HG03045 (cell line): Measurements from ENCODE around the gene SERPINB3.
"Not testable (repeated sequence)": the region's sequence is repeated elsewhere in the genome, so short reads cannot be mapped to it uniquely, and the experiment has no call there.

Source experiments
- ATAC-seq: cut with Tn5 transposase; IDR thresholded peaks from one replicate; pipeline ENCODE4 v1.9.1; 2021; ENCODE audit warnings: mild to moderate bottlenecking, moderate library complexity; ENCODE audit not compliant: unreplicated experiment

The SERPINB3 gene

GRCh38 chr18:63648241-63648640, 13.5 kb downstream of the SERPINB3 start:
- no peak for ATAC-seq

DNA sequence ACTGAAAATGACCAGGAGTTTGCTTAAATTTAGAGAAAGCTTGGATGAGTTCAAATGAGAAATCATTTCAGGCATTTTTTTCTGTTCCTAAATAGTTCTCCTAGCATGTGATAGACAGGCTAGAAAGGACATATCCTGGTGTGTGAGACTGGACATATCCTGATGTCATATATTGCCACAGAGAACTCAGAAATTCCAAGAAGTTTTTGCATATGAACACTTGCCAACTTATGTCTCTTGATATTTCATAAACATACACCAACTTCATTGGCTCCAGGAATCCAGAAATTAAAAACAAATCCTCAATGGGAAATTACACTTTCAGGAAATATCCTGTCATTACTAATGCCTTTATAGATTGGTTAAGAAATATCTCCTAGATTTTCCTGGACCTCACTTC, 14.8 kb downstream of the SERPINB3 start:
- no peak for ATAC-seq

GRCh38 chr18:63644694-63645093, 17.0 kb downstream of the SERPINB3 start:
- not testable (repeated sequence) for ATAC-seq

- not testable (repeated sequence) for ATAC-seq
Measured at GRCh38 chr18:63644142-63644541, 17.6 kb downstream of the SERPINB3 start, which contains the start of gene SERPINB4. TSS of gene SERPINB4 (minus strand) at chr18:63644256. CDS start at chr18:63643577, 679 bp downstream.

DNA sequence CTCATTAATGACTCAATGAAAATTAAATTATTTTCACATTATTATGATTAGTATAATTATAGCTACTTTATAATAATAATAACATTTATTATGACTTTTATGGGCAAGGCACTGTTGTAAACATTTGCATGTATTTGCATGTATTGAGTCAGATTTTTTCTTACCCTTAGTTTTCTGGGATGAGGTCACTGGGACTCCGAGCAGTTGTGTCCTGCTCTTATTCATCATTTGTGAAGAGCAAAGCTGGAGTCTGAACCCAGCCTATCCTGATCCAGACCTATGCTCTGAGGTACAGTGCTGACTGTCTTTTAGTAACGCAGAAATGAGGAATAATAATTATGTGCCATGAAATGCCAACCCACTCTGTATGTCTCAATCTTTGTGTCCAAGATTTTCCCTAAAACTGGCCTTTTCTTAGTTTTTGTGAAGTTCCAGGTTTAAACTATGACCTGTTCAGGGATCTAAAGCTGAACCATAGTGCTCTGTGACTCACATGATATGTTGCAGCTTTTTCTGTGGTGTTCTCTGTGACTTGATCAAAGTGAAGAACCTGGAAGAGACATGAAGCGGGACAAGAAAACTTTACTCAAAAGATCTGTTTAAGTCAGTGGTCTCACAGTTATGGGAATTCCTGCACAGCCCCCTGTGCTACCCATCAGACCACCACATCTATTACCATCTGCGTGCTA, 18.9 kb downstream of the SERPINB3 start:
- ATAC-seq, result not testable (repeated sequence)

DNA sequence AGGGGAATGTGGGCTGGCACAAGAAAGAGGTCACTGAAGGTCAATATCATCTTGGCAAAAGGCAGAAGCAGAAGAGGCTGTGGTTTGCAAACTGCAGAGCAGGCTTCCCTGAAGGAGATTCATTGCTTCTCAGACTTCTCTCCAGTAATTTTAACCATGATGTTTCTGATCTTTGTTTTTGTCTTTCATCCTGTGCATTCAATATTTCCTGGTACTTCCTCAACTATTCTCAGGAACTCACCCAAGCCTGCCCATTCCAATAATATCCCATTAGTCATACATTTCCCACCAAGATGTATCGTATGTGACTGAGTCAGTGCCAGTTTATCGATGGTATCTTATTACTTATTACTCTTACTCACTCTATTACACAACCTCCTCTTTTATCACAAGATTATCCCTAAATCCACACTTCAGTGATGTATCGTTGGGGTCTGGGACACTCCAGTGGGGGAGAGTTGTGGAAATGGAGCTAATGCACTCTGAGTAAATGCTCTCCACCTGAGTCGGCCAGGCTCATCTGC, 20.5 kb downstream of the SERPINB3 start:
- not testable (repeated sequence) for ATAC-seq

DNA sequence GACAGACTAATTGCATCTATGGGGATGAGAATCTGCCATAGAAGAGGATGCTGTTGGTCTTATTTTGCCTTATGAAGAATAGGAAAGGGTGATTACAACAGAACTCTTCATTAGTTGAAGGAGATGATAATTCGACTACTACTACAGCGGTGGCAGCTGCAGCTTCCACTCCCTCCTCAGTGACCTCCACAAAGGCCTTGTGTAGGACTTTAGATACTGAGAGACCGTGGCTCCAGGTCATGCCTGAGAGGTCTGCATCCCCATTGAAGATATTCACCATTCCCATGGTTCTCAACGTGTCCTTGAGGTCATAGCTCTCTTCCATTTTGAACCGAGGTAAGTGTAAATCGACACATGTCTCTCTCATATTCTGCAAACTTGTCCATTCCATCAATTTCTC, 24.0 kb downstream of the SERPINB3 start:
- no peak for ATAC-seq

- no peak for ATAC-seq
Measured at GRCh38 chr18:63627819-63628218, 33.9 kb downstream of the SERPINB3 start.

DNA sequence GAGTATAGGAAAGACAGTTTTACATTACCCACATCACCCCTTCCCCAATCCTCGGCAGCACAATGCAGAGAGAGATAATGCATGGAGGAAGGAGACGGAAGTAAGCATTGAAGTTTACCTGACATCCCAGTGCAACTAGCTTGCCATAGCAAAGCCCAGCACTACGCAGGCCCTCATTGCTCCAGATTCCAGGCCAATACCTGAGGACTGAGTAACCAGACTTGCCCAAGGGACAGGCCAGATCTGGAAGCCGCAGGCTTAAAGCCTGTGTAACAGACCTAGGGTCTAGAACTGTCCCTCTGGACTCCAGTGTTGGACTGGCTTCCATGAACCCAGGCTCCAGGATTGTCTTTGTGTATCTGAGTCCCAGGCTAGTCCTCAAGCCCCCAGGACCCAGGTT, 35.3 kb downstream of the SERPINB3 start:
- ATAC-seq, result no peak

- no peak for ATAC-seq
Measured at GRCh38 chr18:63624863-63625262, 36.8 kb downstream of the SERPINB3 start.

GRCh38 chr18:63619661-63620060, 42.0 kb downstream of the SERPINB3 start:
- no peak for ATAC-seq

GRCh38 chr18:63617915-63618234, 43.8 kb downstream of the SERPINB3 start:
- no peak for ATAC-seq

DNA sequence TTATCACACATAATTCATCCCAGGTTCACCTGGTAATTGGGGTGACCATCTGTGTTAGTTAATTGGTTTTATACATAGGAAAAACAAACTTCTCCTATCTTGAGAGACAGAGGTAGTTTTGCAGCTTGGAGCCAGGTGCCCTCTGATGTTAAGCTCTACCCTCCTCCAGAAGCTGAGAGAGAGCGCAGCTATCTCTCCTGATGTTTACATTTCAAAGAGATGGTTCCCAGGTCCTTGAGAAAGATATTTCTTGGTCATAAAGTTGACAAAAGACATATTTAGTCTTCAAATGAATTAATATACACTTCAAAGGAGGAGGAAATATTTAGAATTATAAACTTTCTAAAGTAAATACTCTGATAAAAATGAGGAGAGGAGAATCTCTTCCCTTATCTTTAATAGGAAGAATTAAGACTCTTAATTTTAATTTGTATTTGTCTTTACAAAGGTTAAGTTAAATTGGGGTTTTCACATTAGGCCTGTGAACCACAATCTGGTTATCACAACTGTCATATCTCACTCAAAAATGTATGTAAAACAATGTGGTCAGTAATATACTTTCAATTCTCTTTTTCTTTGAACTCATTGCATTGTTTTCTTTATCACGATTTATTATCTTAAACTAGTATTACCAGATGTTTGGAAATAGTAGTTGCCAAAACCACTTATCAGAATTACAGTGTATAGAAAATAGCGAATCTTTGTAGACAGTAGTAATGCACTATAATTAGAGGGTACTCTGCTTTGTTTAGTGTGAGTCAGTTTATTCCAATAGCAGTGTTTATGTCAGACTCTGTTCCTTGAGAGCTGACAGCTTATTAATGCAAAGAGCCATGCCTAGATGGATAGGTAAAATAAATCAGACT, 44.4 kb downstream of the SERPINB3 start:
- ATAC-seq, result no peak

GRCh38 chr18:63613420-63613819, 48.3 kb downstream of the SERPINB3 start:
- ATAC-seq, result no peak

DNA sequence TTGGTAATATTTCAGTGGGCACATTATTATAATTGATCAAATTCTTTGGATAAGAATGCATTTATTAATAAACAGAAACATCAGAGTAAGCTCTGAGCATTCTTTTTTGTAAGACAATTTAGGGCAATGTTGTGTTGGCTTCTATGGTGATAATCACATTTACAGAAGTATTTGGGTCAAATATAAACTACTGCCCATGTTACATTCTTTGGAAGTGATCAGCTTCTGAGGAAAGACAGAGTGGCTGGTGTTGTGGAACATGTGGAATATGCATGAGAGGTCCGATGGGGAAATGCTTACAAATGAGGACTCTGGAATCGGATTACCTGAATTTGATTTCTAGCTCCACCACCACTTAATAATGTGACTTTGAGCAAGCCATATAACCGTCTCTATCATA, 55.2 kb downstream of the SERPINB3 start:
- no peak for ATAC-seq
